ENCODE data around the gene TYK2. TPM values are rescaled to one million over a fixed set of nuclear protein-coding genes. Genes with fewer than 3 reads are reported as not detected.
"Not testable (repeated sequence)": the region's sequence is repeated elsewhere in the genome, so short reads cannot be mapped to it uniquely, and the experiment has no call there.

The TYK2 gene
- 26.5 TPM for total RNA-seq

DNA sequence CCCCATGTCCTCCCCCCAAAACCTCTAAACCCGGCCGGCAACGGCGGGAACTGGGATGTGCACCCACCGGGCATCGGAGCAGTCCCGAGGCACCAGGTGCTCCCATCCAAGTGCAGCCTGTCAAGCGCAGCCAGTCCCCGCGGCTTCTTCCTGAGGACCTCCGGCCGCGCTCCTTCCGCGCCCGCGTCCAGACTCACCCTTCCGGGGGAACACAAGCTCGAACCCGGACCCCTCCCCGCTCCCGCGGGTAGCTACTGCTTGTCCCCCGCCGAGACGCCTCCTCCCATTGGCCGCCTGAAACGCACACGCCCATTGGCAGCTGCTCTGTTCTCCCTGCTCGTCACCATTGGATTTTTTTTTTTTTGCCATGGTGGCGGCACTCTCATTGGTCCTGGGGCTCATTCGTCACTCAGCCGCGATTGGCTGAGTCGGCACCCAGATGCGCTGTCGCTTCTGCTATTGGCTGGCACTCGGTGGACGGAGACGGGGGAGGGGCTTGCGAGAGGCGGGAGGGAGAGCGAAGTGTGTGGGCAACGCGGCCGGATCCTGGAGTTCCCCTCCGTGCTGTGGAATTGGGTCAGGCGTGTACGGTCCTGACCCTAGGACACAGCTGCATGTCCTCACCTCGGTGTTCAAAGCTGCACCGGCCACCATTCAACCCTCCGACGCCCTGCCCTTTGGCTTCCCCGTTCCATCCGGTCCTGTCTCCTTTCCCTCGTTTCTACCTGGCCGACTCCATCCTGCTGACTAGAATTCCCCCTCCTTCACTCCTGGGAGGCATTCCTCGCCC is at the start of gene TYK2:
TYK2 (minus strand) TSS at position 260 of the 790 bp plus-strand sequence. CDS start 2,166 bp downstream, outside the sequence.
- peak; percentile 95 for DNase-seq

DNA sequence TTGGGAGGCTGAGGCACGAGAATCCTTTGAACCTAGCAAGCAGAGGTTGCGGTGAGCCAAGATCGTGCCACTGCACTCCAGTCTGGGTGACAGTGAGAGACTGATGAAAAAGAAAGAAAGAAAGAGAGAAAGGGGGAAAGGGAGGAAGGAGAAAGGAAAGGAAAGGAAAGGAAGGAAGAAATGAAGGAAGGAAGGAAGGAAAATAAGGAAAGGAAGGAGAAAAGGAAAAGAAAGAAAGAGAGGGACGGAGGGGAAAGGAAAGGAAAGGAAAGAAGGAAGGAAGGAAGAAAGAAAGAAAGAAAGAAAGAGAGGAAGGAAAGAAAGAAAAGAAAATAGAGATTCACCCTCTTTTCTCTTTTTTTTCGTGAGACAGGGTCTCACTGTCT is 48.6 kb upstream of the TYK2 start:
- no peak for DNase-seq

DNA sequence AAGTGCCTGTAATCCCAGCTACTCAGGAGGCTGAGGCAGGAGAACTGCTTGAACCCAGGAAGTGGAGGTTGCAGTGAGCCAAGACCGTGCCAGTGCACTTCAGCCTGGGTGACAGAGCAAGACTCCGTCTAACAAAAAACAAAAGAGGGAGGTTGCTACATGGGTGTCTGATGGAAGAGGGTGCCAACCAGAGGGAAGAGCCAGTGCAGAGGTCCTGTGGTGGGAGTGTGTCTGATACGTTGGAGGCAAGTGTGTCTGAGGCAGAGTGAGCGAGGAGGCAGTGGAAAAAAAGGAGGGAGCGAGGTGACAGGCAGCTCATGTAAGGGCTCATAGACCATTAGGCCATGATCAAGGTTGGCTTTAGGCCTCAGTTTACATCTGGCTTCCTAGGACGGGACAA is 46.8 kb upstream of the TYK2 start:
- DNase-seq = no peak

DNA sequence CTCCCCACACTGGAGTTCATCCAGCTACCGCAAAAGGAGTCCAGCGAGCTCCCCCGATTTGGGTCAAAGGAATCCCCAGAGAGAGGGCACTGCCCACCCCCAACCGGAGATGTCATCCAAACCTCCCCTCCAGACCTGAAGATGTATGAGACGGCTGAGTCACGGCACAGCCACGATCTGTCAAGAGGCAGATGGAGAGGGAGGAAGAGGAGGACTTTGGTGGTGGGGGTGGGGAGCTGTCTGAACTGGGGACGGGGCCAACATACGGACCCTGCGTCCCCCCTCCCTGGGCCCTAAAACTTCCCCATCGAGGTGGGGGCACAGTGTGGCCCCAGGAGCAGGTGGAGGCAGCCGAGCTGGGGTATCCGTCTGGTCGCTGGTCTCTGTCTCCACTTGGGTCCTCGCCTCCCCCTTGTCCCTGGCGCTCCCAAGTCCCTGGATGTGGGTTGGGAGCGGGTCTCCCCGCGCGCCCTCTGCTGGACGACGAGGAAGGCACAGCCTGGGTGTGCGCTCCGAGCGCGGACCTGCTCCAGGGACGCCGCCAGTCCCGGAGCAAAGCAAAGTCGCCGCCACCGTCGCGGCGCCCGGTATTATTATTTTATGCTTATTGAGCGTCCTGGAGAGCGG is 43.8 kb upstream of the TYK2 start:
- peak; percentile 53 for DNase-seq

DNA sequence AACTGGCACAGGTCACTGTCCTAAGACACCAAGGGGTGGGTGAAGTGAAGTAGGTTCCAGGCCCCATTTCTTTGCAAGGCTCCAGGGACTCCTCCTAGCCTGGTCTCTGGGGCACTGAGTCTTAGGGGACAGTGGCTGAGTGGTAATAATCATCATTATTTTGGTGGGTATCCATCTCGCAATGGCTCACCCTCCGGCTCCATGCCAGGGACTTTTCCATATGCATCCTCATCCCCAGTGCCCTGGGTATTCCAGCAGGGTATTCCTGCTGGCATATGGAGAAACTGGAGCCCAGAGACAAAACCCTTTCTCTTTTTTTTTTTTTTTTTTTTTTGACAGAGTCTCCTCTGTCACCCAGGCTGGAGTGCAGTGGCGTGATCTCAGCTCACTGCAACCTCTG is 42.5 kb upstream of the TYK2 start:
- no peak for DNase-seq

DNA sequence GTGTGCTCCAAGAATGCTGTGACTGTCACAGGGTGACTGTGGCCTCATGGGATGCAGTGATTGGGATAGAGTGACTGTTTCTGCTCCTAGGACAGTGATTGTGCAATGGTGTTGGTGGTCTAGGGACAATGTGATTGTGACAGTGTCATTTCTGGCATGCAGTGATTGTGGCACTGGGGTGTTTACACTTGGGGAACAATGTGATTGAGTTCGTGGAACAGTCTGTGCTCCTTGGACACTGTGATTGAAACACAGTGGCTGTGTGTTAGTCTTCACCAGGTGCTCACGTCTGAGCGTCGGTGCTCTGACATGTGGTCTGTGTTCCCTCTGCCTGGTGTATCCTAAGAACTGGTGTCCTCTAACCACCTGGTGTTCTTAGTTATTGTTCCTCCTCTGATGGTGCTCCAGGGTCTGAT is 41.7 kb upstream of the TYK2 start:
- no peak for DNase-seq

DNA sequence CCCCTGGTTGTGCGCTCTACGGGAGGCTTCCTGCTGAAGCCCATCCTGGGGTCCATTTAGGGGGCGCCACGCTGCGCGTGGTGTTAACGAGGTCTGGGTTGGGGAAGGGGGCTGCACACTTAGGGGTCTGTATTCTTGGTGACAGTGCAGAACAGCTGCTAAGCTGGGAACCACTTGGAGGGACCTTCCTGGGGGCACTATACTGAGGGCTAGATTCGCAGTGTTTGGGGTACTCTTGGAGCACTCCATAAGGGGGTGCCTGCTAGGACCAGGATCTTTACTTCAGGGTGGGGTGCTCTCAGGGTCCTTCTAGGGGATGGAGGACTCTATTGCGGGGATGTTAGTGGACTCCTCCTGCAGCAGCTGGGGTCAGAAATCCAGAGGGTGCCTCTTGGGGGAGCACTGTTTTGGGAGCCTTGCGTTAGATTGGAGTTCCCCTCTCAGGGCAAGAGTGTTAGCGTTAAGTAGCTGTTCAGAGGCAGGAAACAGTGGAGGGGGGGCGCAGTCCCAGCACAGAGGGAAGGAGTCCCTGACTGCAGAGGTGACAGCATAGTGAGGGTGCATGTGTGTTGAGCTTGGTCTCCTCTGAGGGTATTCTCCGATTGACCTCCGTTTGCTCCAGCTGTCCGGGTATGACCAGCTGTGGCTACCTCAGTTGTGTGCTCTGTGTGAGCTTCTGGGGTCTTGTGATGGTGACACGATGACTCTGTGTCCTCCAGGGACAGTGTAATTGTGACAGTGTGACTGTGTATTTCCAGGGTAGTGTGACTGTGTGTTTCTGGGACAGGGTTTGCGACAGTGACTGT is 41.1 kb upstream of the TYK2 start:
- no peak for DNase-seq

DNA sequence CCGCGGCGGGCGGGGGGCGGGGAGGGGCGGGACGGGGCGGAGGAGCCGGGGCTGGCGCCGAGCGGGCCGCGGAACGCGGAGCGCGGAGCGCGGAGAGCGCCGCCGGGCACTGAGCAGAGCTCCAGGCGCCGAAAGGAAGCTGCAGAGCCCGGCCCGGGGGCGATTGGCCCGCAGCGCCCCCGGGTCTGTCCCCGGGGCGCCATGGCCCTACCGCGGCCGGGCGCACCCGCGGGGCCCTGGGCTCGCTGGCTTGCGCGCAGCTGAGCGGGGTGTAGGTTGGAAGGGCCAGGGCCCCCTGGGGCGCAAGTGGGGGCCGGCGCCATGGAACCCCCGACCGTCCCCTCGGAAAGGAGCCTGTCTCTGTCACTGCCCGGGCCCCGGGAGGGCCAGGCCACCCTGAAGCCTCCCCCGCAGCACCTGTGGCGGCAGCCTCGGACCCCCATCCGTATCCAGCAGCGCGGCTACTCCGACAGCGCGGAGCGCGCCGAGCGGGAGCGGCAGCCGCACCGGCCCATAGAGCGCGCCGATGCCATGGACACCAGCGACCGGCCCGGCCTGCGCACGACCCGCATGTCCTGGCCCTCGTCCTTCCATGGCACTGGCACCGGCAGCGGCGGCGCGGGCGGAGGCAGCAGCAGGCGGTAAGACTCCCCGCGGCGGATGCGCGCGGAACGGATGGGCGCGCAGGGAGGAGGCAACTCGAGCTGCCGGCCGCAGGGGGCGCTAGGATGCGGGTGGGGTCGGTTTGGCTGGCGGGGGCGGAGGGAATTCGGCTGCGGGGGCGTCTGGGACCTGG is 40.3 kb upstream of the TYK2 start, which contains the start of gene PDE4A:
PDE4A (plus strand) TSS at position 95 of the 796 bp plus-strand sequence; CDS start at position 322, 227 bp downstream.
- DNase-seq = no peak

DNA sequence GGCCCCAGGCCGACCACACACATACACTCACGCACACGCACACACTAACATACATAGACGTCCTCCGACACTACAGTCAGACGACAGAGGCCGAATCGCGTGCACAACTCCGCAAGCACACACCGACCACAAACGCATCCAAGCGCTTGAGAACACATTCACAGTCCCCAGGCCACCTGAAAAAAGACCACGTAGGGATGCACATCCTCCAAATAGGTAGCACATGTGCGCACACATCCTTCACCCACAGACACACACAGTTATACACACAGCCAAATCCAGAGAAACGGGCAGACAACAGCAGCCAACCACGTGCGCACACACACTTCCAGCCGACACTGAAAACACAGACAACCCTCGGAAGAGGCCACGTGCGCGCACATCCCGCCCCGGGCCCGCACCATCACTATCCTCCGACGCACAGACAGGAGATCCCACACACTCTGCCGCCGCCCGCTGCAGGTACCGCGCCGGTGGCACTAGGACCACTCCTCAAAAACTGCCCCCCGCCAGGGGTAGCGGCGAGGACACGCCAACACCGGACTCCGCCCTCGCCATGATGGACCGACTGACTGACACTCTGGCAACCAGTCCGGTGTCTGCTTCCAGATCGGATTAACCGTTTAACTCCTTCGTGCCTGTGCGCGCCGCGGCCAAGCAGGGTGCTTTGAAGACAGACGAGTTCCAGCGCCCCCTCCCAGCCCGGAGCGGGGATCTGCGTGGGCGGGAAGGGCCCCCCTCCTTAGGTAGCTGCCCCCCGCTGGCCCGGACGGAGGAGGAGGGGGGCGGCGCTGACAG is 39.5 kb upstream of the TYK2 start:
- peak; percentile 34 for DNase-seq

DNA sequence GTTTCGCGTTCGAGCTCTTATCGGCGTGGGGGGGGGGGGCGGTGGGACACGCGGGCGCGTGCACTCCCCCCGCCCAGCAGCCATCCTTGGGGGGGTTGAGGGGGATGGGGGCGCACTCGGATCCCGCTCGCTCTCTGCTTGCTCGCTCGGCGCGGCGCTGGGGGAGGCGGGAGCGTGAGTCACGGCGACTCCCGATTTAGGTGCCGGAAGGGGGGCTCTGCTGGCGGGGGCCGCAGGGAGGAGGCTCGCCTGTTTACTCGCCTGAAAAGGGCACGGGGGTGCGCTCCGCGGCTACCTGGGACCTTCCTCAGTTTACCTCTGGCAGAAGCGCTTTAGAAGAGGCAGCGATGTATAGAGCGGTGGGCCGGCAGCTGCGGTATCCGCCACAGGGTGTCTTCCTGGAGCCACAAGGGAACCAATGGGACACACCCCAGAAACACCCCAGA is 38.9 kb upstream of the TYK2 start:
- DNase-seq = no peak

DNA sequence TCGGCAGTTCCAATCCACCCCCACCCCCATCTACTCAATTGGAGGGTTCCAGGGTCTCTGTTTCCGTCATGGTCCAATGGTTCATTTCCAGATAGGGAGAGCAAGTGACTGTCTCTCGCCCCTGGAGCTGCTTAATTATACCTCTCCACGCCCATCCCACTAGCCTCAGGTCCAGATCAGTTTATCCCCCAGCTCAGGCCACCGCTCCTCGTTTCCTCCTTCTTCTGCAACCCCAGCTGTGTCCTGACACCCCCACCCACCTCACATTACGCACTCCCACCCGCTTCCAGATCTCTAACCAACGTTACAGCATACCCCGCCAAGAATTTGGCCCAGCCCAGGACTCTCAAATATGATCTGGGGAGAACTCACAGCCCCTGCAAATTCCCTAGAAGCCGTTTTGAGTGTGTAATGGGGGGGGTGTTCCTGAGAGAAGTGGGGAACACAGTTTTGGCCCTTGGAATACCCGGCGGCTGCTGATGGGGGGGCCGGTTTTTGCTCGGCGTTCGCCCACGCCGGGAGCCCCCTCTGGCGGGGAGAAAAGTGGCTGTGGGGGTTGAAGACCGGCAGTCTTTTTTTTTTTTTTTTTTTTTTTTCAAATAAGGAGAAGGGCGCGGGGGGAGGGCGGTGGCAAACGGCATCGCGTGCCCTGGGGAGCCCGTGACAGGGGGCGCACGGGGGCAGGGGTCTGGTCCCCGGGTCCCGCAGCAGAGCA is 38.3 kb upstream of the TYK2 start:
- no peak for DNase-seq

DNA sequence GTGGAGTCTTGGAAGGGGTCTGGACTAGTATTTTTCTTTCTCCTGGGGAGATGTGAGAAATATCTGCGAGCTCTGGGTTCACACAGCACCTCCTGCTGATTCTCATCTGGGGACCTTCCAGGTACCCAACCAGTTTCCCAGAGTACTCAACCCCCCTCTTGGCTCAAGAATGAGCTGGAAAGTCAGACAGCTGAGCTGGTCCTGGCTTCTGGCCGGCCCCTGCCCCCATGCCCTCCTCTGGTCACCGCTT is 37.8 kb upstream of the TYK2 start:
- DNase-seq = no peak

DNA sequence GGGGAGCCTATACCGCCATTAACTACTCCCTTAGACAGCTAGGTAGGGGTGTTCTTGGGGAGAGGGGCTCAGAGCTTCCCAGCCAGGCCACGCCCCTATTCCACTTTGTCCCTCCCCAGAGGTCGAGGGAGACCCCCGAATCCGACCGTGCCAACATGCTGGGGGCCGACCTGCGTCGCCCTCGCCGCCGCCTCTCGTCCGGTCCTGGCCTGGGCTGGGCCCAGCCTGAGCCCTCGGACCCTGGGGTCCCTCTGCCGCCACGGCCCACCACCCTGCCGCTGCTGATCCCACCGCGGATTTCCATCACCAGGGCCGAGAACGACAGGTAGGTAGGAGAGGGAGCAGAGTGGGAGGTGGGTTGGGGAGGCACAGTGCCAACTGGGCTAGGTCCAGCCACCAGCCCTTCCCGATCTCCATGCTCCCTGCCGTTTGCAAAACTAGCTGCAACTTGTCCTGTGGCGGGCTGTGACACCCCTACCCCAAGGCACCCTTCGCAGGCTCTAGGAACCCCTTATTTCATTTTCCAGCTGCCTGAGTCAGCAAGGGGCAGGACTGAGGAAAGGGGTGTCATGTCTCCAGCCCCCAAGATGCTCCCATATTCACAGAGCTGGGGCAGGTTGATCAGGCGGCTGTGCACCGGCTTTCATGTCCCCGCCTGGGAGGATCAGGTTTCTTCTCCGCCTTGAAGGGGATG is 37.3 kb upstream of the TYK2 start:
- no peak for DNase-seq

DNA sequence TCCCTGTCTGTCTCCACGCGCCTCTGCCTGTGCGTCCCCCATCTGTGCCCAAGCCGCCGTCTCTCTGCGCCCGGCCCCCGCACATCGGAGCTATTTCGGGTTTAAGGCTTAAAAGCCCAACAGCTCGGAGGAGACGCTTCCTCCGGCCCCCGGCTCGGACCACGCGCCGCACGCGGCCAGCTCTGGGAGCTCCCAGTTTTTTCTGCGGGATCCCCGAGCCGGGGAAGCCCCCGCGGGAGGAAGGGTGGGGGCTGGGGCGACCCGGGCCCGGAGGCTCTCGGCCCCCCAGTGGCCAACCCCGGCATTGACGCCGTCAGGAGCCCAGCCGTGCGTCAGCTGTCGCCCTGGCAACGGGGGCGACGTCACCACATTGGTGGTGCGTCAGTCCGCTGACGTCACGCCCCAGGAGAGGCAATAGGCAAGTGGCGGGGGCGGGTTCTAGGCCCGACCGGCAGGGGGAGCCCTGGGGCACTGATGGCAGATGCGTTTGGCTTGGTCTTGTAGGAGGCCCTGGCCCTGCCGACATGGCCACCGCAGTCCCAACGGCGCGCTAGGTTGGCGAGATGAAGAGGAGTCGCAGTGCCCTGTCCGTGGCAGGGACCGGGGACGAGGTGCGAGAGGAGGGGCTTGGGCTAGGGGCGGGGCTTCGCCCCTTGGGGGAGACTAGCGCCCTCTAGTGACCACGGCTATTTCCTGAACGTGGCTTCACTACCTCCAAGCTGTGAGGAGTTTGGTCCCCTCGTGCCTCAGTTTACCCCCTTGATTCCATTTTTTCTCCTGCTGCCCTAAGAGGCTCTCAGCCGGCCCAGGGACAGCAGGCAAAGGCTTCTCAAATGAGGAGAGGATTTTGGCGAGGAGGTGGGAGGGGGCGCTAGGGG is 36.2 kb upstream of the TYK2 start:
- DNase-seq = peak; percentile 65

DNA sequence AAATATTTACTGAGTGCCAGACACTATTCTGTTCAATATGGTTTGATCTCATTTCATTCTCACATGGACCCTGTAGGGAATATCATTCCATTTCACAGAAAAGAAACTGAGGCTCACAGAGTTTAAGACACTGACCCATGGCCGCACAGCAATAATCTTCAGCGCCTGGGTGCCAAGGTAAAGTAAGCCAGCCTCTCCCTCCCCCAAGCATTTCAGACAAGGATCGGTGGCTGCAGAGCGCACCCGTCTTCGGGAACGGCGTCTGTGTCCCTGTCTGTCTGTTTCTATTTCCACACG is 35.7 kb upstream of the TYK2 start:
- DNase-seq = no peak

DNA sequence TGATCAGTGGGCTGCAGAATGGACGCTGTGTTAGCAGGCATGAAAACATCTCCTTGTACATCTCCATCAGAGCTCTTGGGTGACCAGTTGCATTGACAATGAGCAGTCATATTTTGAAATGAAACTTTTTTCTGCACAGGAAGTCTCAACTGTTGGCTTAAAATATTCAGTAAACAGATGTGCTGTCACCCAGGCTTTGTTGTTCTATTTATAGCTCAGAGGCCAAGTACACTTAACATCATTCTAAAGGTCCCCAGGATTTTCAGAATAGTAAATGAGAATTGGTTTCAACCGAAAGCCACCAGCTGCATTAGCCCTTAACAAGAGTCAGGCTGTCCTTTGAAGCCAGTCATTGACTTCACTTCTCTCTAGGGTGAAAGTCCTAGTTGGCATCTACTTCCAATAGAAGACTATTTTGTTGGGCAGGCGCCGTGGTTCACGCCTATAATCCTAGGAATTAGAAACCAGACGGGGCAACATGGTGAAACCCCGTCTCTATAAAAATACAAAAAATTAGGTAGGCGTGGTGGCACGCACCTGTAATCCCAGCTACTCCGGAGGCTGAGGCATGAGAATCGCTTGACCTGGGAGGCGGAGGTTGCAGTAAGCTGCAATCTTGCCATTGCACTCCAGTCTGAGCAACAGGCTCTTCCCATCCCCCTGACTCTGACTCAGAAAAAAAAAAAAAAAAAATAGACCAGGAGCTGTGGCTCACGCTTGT is 32.0 kb upstream of the TYK2 start:
- DNase-seq = no peak

DNA sequence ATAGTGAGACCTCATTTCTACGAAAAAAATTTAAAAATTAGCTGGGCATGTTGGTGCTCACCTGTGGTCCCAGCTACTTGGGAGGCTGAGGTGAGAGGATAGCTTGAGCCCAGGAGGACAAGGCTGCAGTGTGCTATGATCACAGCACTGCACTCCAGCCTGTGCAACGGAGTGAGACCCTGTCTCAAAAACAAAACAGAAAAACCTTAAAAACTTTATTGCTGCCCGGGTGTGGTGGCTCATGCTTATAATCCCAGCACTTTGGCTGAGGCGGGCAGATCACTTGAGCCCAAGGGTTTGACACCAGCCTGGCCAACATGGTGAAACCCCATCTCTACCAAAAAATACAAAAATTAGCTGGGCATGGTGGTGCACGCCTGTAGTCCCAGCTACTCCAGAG is 30.9 kb upstream of the TYK2 start:
- DNase-seq = not testable (repeated sequence)

DNA sequence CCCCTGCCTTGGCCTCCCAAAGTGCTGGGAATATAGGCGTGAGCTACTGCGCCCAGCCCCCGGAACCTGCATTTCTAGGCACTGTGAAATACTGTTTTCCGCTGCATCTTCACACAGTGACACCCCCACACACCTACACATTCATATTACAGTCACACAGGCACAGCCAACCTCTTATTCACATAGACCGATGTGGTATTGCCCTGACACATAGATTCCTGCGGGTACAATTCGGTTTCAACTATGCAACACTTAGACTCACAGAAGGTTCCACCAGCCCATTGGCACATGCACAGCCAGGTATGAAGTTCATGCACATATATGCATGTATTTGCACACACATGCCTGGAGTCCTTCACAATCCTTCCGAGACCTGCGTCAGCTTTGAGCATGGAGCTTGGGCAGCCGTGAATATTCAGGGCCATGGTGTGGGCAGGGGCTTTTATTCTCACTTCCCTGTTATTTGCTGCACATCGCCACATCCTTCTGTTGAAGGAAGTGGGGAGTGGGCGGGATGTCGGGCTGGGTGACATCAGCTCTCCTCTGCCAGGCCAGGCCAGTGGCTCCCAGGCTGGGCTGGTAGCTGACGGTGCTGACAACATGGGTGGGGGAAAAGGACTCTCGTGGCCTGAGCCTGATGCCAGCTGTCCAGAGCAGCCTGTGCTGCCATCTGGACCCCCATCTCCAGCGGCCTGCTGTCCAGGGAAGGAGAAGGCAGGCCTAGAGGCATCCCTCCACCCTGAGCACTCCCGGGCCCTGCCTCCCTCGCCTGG is 28.3 kb upstream of the TYK2 start:
- no peak for DNase-seq

Measured in occipital lobe (tissue), 2 donors.